HG02759 (cell line): ENCODE results near the gene SPTLC3.

ENCODE experiments used
- ATAC-seq: cut with Tn5 transposase; IDR thresholded peaks from one replicate; pipeline ENCODE4 v1.9.1; 2021; ENCODE audit warnings: mild to moderate bottlenecking, moderate library complexity; ENCODE audit not compliant: unreplicated experiment

The SPTLC3 gene

DNA sequence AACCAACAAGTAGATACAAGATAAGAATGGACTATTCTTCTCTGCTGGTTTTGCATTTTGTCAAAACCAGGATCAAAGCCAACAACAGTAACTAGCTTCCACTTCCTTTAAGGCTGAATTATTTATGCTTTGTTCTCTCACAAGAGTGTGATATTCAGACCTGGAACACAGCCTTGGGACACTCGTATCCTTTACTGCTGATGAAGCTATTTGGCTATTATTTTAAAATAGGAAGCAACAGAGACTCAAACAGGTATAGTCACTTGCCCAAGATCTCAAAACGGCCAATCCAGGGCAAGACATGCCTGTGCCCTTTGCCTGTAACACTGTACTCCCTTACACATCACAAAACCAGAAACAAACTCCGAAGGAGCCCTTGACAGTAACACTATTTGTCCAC lies 19.9 kb downstream of the SPTLC3 start:
- no peak for ATAC-seq

DNA sequence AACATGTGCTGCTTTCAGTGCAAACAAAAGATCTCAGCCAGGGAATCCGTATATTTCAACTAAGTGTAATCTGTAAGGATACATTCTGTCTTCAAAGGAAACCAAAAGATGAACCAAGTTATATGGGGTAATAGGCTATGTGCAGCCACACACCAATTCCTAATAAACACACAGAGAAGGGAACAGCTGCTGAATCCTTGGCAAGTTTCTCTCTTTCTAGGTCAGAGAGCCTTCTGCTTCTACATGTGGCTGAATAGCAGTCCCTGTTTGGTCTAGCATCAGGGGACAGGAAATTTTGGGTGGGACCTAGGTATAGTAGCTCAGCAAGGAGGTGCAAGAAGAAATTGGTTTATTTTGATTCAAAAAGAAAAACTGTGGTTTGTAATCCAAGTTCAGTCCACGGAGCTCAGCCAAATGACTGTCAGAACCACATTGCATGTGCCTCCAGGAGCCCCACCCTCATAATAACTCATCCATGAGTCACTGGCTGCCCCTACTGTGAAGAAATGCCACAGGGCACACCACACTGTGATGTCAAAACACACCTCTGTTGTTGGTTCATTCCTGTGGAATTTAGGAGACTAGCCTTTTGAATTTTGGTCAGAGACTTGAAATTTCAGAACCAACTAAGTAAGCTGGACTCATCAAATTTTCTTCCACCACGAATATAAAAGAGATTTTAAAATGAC lies 21.1 kb downstream of the SPTLC3 start:
- no peak for ATAC-seq

DNA sequence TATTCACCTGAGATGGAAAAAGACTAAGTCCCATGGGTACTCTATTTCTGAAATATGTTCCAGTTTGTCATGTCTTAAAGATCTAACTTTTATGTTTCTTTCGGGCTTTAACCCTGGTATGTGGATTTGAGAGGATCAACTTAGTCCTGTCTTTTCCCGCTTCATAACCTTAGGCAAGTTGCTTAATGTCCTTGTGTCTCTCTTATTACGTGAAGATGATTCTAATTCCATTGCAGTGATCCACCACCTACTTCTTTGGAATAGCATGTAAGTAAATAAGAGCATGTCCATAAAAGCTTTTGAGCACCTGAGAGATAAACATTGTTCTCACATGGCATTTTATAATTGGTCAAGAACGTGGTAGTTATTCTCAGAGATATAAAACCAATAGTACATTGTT lies 23.0 kb downstream of the SPTLC3 start:
- ATAC-seq, result no peak

- ATAC-seq, result no peak
Observed at GRCh38 chr20:13034115-13034514, 25.3 kb downstream of the SPTLC3 start.

DNA sequence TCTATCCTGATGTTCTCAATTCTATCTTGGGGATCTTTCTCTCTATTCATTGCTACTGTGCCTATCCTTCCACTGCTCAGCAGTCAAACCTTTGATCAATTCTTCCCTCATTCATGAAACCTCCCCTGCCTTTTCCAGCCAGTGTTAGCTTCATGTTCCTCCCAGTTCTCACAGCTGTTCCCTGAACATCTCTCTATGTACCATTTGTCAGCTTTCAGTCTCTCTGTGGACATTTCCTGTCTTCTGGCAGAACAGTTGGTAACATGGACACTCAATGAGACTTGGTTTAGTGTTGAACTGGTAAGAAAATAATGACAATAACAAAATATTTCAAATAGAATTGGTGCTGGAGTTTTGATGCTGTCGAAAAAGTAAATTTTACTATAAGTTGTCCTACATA lies 26.2 kb downstream of the SPTLC3 start:
- no peak for ATAC-seq

DNA sequence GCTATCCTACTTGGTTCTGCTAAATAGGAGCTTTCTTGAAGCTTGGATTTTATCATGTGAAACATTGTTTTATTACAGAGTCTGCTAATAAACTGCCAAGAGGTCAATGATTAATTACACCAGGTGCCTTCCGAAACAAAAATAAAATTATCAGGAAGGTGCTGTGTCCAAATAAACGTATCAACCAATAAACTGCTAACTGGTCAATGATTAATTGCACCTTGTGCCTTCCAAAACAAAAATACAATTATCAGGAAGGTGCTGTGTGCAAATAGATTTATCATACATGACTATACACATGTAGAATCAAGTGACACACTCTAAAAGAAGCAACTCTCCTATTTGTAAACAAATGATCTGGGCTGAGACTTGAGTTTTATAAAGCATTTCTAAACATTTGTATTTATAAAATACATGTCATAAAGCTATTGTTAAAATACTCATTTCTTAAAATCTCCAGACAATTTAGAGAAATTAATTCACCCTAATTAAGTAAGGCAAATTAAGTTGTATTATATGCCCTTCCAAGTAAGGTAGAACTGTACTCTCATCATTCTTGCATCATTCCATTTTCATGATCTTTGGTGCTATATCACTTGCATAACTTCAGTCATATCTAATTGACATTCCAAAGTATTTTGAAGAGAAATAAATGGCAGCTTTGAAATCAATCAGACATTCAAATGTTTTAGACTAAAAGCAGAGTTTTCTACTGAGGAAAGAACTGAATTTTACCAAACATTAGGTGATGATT lies 26.8 kb downstream of the SPTLC3 start:
- no peak for ATAC-seq

GRCh38 chr20:13037727-13038126 lies 29.0 kb downstream of the SPTLC3 start:
- ATAC-seq, result no peak

- no peak for ATAC-seq
Observed at GRCh38 chr20:13041574-13042457, 33.0 kb downstream of the SPTLC3 start.

DNA sequence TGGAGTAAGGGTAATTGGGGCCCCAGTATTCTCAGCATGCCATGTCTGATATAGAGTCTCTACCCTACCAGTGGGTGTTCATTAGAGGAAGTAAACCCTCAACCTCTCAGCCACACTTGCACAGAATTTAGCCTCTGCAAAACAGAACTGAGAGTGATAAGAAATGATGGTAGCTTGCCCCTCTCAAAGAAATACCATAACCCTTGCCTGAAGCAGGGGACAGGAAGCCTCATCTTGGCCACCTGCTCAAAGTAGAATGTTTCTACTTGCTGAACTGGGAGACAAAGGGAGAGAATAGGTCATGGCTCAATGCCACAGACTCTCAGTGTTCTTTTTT lies 33.7 kb downstream of the SPTLC3 start:
- ATAC-seq, result peak; percentile 72

DNA sequence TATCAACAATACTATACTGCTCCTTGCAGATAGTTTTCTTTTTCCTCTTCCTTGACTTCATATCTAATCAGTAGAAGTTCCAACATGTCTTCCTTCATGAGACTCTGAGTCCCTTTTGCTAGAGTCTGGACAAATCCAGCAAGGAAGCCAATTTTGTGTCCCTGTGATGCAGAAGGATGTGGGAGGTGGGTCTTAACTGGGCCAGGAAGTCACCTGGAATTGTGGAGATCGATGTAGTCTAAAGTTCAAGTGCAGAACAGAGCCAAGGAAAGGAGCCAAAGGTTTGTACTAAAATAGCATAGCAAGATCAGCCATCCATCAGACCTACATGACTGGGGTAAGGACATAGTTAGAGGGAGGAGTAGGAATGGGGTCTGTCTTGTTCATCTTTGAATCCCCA lies 37.6 kb downstream of the SPTLC3 start:
- ATAC-seq, result no peak

GRCh38 chr20:13054011-13054410 lies 45.2 kb downstream of the SPTLC3 start:
- no peak for ATAC-seq

DNA sequence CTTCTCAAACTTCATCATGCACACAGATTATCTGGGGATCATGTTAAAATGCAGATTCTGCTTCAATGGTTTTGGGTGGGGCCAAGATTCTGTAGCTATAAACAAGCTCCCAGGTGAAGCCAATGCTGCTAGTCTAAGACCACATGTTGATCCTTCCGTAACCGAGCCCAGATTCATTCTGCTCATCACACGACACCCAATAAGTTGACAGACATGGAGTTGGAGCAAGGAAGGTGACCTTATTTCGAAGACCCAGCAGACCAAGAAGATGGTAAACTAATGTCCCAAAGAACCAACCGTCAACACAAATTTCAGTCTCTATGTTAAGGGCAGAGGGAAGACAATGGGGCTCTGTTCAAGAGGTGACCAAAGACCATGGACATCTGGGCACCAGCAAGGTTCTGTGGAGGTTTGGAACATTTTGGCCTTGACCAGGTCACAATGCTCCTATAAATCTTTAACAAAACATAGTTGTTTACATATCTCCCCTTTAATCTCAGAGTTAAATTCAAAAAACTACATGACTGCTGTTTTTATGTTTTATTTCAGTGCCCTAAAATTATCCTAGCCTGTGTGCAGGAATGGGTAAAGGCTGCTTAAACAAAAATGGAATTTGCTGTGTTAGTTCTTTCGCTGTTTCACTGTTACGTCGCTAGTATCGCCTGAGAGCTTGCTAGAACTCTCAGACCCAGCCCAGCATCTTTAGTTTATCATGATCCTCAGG lies 50.1 kb downstream of the SPTLC3 start:
- no peak for ATAC-seq

- ATAC-seq, result no peak
Observed at GRCh38 chr20:13059398-13060136, 50.8 kb downstream of the SPTLC3 start.

DNA sequence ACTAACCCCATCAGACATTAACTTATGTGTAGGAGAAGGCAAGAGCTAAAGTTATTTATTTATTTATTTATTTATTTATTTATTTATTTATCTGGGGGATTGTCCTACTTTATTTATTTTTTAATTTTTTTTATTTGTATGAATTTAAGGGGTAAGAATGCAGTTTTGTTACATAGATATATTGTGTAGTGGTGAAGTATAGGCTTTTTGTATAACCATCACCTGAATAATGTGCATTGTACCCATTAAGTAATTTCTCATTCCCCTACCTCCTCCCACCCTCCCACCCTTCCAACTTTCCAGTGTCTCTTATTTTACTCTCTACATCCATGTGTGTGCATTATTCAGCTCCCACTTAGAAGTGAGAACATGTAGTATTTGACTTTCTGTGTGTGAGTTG lies 51.6 kb downstream of the SPTLC3 start:
- ATAC-seq, result no peak

DNA sequence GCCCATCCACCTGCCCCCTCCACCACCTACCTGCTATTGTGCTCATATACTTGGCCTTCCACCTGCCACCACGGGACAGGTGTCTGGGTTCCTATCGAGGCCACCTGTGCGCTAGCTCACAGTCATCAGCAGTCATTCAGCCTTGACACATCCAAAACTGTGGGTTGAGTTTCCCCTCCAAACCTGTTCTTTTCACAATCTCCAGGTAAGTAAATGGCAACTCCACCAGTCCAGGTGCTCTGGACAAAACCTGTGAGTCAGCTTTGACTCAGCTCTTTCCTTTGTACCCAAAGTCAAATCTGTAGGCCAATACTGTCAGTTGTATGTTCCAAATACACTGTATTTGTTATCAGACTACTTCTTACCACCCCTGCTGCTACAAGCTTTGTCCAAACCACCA lies 52.6 kb downstream of the SPTLC3 start:
- ATAC-seq, result no peak

- no peak for ATAC-seq
Observed at GRCh38 chr20:13062789-13063188, 54.0 kb downstream of the SPTLC3 start.

GRCh38 chr20:13068336-13068735 lies 59.6 kb downstream of the SPTLC3 start:
- ATAC-seq, result no peak

DNA sequence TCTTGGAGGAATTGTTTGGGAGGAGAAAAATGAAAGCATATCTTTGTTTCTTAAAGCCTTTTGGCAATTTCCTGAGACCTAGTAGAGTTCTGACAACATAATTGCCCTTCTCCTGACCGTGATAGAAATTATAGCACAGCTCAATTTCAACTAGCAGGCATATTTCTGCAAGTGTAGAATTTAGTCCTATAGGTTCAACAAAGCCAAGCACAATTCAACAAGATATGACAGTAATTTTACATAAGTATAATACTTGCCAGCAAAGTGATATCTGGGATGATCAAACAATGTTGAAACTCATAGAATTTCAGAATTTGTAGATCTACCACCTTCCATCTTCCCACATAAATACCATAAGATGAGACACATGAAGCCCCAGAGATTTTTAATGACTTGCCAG lies 73.1 kb downstream of the SPTLC3 start:
- ATAC-seq, result no peak

- ATAC-seq, result no peak
Observed at GRCh38 chr20:13082378-13082777, 73.6 kb downstream of the SPTLC3 start.

GRCh38 chr20:13085275-13085674 lies 76.5 kb downstream of the SPTLC3 start:
- ATAC-seq, result no peak
